GM12892 (cell line): ENCODE data around the gene TAS1R2.

Source experiments
- POLR2A ChIP-seq: IDR thresholded peaks from 2 replicates; pipeline ENCODE4 v1.6.1; 2011; ENCODE audit warnings: low read depth, low read length, control low read depth
- TAF1 ChIP-seq: IDR thresholded peaks from 2 replicates; pipeline ENCODE4 v1.6.1; 2011; ENCODE audit warnings: low read depth, mild to moderate bottlenecking, control low read depth, low read length, borderline replicate concordance

DNA sequence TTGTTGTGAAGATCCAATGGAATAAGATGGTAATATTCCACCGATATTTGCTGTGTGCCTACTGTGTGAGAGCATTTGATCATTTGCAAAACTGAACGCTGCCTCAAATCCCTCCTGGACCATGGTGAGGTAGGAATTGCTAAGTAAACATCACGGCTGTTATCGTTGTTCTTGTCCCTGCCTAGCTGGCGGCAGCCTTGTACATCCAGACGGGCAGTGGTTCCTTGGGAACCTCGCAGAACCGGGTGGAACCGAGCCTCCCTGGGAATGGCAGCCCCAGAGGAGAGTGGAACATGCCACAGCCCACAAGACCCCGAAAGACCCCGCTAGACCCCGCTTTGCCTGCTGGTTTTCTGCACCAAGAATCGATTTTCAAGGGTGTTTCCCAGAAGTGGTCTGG lies 60.9 kb downstream of the TAS1R2 start:
- no peak for TF ChIP-seq POLR2A
- TF ChIP-seq TAF1: no peak
